CD4-positive, alpha-beta T cell treated with Interleukin-6 for 4 hours (primary cell): ENCODE data around the gene KRT72.
A peak's percentile ranks its signal among the peaks of the same experiment; 100 is the strongest.

Experiments used
- DNase-seq: peaks from one replicate; pipeline ENCODE4 v3.0.0-alpha.2; 2020; ENCODE audit warnings: mixed read lengths

The KRT72 gene

GRCh38 chr12:52575256-52575655 lies 26.0 kb downstream of the KRT72 start:
- DNase-seq, result no peak

DNA sequence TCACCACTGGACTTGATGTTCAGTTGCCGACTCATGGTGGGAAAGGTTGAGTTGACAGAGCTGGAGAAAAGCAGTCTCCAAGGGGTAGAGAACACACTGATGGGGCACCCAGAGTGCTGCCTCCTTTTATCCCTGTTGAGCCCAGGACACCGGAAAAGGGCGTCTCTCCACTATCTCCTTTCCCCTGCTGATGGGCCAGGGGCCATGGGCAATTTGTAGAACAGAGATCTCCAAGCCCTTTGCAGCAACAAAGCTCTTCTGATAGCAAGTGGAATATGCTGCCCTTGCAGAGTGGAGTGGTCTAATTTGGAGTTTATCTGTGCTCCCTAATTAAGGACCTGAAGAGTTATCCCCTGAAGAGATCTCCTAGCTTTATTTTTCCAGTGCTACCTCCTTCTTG lies 27.5 kb downstream of the KRT72 start, which contains the start of gene KRT74:
Gene KRT74 (minus strand): TSS at position 101 of the 400 bp plus-strand sequence. CDS start 66 bp downstream, at position 35.
- no peak for DNase-seq

DNA sequence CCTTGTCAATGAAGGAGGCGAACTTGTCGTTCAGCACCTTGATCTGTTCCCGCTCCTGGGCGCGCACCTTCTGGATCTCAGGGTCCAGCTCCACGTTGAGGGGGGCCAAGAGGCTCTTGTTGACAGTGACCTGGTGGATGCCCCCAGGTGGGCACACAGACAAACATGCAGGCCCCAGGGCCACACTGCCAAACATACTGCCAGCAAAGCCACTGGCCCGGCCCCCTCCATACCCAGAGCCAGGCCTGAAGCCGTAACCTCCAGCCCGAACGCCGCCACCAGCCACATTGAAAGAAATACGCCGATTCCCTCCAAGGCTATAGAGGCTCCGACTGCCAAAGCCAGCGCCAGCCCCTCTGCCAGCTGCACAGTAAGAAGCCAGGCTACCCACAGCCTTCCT lies 28.0 kb downstream of the KRT72 start:
- no peak for DNase-seq

- DNase-seq, result no peak
Measured at GRCh38 chr12:52570511-52570910, 30.8 kb downstream of the KRT72 start.

- no peak for DNase-seq
Measured at GRCh38 chr12:52568111-52568510, 33.2 kb downstream of the KRT72 start.

- DNase-seq, result peak; percentile 7
Measured at GRCh38 chr12:52566847-52567291, 34.4 kb downstream of the KRT72 start.

GRCh38 chr12:52564582-52564981 lies 36.7 kb downstream of the KRT72 start:
- no peak for DNase-seq

- DNase-seq, result no peak
Measured at GRCh38 chr12:52561880-52562449, 39.3 kb downstream of the KRT72 start.

GRCh38 chr12:52559979-52560378 lies 41.3 kb downstream of the KRT72 start:
- DNase-seq, result no peak

DNA sequence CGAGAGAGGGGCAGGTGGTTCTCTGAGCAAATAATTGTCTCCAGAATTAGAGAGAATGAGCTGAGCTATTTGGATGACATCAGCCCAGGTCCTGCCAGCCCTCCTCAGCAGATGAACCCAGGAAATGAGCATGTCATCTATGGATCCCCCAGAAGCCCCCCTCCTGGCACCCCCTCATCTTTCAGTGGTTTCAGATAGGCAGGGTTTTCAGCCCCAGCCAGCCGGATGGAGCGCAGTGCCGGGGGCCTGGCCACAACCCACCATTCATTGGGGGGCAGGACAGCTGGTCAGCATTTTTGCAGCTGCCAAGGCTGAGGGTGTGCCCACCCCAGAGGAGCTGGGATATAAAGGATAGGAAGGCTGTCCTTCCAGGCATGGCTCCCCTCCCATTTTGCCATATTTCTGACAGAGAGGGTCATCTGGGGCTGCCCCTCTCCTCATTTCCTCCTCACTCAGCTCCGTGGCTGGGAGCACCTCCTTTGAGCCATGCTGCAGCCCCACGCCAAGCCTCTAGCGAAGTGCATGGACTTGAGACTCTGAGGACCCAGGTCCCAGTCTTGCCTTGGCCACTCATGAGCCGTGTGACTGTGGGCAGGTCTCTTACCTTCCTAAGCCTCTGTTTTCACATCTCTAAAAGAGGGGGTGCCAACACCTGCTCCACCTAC lies 42.4 kb downstream of the KRT72 start:
- DNase-seq, result no peak

DNA sequence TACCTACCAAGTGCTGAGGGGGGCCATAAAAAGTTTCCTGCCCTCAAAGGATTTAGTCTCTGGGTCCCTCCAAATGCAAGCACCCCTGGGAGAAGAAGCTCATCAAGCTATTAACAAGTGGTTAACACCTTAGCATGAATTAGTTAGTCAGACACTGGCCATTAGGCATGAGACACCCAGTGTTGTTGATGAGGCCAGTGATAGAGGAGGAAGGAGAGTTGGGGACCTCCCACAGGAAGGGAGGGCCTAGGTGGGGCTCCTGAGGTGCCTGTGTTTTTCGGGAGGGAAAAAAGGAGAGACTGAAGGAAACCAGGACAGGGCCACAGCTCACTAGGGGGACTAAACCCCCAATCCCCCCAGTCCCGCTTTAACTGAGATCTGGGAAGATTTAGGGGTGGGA lies 43.8 kb downstream of the KRT72 start:
- DNase-seq, result no peak

DNA sequence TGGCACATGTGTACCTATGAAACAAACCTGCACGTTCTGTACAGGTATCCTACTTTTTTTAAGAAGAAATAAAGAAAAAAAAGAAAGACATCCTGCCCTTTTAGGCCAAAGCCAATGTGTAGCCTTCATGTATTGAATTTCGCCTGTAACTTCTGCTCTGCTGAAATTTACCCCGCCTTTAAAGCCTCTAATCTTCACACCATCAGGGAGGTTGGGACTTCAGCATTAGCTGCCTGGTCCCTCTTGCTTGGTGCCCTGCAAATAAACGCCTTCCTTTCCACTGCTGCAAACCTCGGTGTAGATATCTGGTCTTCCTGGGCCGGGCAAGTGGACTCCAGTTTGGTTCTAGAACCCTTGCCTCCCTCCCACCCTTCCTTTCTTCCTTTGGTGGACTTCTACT lies 45.7 kb downstream of the KRT72 start:
- no peak for DNase-seq

- no peak for DNase-seq
Measured at GRCh38 chr12:52552681-52553195, 48.5 kb downstream of the KRT72 start, which contains the start of gene KRT71. Gene KRT71, minus strand, starts transcription at chr12:52553145. Its CDS starts 68 bp downstream, at chr12:52553077.

DNA sequence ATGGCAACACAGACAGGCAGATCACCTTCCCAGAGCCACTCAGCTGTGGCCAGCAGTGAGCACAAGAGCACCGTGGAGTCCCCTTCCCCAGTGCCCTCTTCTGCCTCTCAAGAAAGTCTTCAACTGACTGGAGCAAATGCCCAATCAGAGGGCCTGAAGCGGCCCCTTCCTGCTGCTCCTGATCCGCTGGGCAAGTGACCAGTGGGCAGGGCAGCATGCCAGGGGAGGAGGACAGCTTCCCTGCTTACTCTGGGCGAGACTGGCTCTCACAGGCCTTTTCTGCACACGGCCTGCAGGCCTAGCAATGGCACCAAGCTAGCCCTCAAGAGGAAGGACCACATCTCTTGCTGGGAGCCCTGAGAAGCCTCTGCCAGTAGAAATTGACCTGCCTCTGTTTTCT lies 49.2 kb downstream of the KRT72 start:
- no peak for DNase-seq

- DNase-seq, result no peak
Measured at GRCh38 chr12:52551216-52551865, 49.9 kb downstream of the KRT72 start.

DNA sequence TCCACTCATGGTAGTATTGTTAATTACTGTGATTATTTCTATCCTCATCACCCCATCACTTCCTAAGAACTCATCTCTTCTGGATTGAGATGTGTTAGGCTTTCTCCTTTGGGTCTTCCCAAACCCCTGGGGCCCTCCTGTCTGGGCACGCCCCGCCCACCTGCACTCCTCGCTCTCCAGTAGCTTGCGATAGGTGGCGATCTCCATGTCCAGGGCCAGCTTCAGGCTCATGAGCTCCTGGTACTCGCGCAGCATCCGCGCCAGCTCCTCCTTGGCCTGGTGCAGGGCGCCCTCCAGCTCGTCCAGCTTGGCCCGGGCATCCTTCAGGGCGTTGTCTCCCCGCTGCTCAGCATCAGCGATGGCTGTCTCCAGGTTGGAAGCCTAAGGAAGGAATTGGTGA lies 55.1 kb downstream of the KRT72 start:
- DNase-seq, result no peak

GRCh38 chr12:52543985-52544883 lies 57.0 kb downstream of the KRT72 start:
- DNase-seq, result no peak

GRCh38 chr12:52542785-52543318 lies 58.4 kb downstream of the KRT72 start:
- DNase-seq, result no peak

DNA sequence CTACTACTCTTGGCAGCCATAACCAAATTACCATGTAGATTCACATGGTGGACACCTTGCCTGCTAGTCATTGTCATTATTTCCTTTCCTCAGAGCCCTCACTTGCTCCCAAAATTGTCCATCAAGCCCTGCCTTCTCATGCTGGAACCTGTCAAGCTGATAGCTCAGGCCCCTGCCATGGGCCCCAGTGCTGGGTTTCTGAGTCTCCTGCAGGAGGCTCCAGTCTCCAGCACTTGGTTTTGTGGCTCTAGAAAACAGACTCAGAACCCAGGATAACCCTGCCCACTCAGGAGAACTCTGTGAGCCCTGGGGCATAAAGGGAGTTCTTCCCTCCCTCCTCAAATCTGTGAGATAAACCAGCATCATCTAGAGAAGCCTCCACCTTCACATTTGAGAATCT lies 59.1 kb downstream of the KRT72 start:
- DNase-seq, result no peak

DNA sequence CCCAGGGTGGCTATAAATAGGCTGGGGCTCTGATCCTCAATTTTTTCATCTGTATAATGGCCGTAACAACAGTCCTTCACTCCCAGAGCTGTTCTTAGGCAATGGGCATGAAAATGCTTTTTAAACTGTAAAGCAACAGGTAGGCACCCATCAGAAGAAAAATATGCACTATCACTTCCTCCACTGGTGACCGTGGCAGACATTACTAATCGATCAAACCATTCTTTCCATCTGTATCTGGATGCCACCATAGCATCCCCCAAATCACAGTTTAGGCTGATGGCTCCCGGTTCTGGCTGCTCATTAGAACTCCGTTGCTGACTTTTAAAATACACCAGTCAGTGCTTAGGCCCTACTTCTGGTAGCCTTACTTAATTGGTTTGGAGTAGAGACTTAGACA lies 59.6 kb downstream of the KRT72 start:
- no peak for DNase-seq

DNA sequence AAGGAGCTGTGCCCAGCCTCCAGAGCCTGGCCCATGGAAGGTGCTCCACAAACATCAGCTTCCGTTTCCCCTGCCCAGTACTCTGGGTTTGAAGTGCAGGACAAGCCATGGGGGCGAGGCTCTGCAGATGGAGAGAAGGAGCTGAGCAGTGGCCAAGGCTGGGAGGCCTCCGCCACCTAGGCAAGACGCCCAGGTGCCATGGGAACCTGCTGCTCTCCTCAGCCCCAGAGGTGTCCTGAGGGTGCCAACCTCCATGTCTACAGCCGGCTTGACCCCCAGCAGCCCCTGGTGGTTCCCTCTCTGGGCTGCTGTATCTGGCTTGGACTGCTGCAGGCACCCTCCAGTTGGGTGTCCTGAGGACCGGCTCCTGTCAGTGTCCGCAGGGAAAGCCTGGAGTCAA lies 60.7 kb downstream of the KRT72 start:
- DNase-seq, result no peak

- DNase-seq, result no peak
Measured at GRCh38 chr12:52539821-52540173, 61.5 kb downstream of the KRT72 start.
